ENCODE results near the gene GLI1. TPM values are rescaled to one million over a fixed set of nuclear protein-coding genes. Genes with fewer than 3 reads are reported as not detected.

Gene GLI1
- polyA plus RNA-seq, 1 donor from 2014 or later = 4.2 TPM

DNA sequence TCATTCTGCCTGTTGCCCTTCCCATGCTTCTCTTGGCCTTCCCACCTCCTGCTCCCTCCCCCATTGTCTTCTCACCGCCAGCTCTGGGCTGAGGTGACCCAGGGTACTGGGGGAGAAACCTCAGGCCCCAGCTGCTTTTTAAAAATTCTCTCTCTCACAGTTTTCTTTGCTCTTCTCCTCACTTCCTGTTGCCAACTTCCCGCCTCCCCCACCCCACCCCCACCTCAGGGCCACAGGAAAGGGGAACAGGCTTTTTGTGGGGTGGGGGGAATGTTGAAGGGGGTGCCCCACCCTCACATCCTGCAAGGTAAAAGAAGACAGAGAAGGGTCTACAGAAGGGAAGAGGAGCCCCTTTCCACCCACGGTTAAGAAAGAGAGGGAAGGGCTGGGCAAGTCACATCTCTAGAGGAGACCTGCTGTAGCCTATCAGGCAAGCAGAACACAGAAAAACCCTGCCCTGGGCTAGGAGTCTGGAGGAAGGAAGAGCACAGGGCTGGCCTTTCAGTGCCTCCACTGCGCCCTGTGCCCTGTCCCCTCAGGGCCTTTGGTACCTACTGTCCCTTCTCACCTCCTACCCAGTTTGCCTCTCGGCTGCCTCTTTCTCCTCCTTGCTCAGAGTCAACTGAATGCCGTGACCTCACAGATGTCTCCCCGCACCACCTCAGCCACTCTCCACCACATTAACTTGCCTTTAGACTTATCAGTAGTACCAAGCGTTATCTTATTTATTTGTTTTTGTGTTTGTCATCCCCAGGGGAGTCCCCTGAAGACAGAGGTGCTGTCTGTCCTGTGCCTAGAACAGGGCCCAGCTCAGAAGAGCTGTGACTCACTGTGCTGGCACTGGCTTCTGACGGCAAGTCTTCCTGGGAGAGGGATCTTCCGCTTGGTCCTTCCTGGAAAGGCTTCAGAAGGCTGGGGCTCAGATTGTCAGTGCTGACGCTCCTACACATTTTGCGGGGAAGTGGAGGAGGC lies 18.4 kb downstream of the GLI1 start:
- H3F3A ChIP-seq (ENCODE audit: insufficient read depth, low read length, poor library complexity, severe bottlenecking) = no peaks in the 10 kb centered on the region
- H4K20me1 ChIP-seq (ENCODE audit: insufficient read depth) = no peaks in the 10 kb centered on the region
- no peak overlapping the region for H3K4me2 ChIP-seq (ENCODE audit: low read length)
- TF ChIP-seq SMC3 (conservative IDR thresholded peaks at IDR 0.05; ENCODE audit: poor library complexity) (no peak), RAD21 (conservative IDR thresholded peaks at IDR 0.05) (no peak), EZH2 (IDR thresholded peaks at IDR 0.05; ENCODE audit: borderline replicate concordance, insufficient read depth, low read length, poor library complexity, severe bottlenecking) (no peak), EP300 (conservative IDR thresholded peaks at IDR 0.05; ENCODE audit: poor library complexity, severe bottlenecking) (no peak), TAF1 (IDR thresholded peaks at IDR 0.05; ENCODE audit: low read depth) (no peak), MXI1 (conservative IDR thresholded peaks at IDR 0.05; ENCODE audit: poor library complexity, severe bottlenecking) (no peak), POLR2AphosphoS5 (IDR thresholded peaks at IDR 0.05) (no peak)
- TF ChIP-seq, protein P1, sequence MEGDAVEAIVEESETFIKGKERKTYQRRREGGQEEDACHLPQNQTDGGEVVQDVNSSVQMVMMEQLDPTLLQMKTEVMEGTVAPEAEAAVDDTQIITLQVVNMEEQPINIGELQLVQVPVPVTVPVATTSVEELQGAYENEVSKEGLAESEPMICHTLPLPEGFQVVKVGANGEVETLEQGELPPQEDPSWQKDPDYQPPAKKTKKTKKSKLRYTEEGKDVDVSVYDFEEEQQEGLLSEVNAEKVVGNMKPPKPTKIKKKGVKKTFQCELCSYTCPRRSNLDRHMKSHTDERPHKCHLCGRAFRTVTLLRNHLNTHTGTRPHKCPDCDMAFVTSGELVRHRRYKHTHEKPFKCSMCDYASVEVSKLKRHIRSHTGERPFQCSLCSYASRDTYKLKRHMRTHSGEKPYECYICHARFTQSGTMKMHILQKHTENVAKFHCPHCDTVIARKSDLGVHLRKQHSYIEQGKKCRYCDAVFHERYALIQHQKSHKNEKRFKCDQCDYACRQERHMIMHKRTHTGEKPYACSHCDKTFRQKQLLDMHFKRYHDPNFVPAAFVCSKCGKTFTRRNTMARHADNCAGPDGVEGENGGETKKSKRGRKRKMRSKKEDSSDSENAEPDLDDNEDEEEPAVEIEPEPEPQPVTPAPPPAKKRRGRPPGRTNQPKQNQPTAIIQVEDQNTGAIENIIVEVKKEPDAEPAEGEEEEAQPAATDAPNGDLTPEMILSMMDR (IDR thresholded peaks at IDR 0.05; ENCODE audit: poor library complexity, severe bottlenecking) = no peak
- TF ChIP-seq, protein P2, sequence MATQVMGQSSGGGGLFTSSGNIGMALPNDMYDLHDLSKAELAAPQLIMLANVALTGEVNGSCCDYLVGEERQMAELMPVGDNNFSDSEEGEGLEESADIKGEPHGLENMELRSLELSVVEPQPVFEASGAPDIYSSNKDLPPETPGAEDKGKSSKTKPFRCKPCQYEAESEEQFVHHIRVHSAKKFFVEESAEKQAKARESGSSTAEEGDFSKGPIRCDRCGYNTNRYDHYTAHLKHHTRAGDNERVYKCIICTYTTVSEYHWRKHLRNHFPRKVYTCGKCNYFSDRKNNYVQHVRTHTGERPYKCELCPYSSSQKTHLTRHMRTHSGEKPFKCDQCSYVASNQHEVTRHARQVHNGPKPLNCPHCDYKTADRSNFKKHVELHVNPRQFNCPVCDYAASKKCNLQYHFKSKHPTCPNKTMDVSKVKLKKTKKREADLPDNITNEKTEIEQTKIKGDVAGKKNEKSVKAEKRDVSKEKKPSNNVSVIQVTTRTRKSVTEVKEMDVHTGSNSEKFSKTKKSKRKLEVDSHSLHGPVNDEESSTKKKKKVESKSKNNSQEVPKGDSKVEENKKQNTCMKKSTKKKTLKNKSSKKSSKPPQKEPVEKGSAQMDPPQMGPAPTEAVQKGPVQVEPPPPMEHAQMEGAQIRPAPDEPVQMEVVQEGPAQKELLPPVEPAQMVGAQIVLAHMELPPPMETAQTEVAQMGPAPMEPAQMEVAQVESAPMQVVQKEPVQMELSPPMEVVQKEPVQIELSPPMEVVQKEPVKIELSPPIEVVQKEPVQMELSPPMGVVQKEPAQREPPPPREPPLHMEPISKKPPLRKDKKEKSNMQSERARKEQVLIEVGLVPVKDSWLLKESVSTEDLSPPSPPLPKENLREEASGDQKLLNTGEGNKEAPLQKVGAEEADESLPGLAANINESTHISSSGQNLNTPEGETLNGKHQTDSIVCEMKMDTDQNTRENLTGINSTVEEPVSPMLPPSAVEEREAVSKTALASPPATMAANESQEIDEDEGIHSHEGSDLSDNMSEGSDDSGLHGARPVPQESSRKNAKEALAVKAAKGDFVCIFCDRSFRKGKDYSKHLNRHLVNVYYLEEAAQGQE (IDR thresholded peaks at IDR 0.05; ENCODE audit: borderline replicate concordance) = no peak
- peaks cover 79% of the 10 kb centered on the region for H3K27me3 ChIP-seq (ENCODE audit: insufficient read depth, low read depth, low read length)
- H3K4me3 ChIP-seq (ENCODE audit: low read length) = no peak overlapping the region
- no peaks in the 10 kb centered on the region for H3K79me2 ChIP-seq (replicated peaks; ENCODE audit: insufficient read depth, low read length)
- no peaks in the 10 kb centered on the region for H3K9me2 ChIP-seq (ENCODE audit: insufficient read depth, low read length)
- no peak overlapping the region for H3K9ac ChIP-seq (ENCODE audit: low read length)
- no peak overlapping the region for H3K27ac ChIP-seq (ENCODE audit: low read length)
- H3K36me3 ChIP-seq (ENCODE audit: insufficient read depth, low read length) = no peaks in the 10 kb centered on the region
- no peak overlapping the region for H2AFZ ChIP-seq (ENCODE audit: low read depth, low read length)
- H3K9me3 ChIP-seq (ENCODE audit: low read length) = no peaks in the 10 kb centered on the region

DNA sequence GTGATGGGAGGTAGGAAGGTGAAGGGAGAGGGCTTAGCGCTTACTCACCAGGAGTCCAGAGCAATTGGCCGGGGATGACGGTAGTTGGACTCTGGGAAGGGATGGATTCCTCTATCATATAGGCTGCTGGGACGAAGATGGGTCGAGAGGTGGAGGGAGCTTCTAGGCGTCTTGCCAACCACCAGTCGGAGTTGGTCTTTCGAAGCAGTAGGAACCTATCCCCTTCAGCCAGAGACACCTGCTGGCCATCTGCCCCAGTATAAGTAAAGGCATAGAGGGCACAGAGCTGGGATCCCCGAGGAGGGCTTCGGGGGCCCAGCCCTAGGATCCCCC lies 19.4 kb downstream of the GLI1 start:
- no peak for TF ChIP-seq EZH2 (IDR thresholded peaks at IDR 0.05; ENCODE audit: borderline replicate concordance, insufficient read depth, low read length, poor library complexity, severe bottlenecking)
- TF ChIP-seq MXI1 (conservative IDR thresholded peaks at IDR 0.05; ENCODE audit: poor library complexity, severe bottlenecking) = no peak
- no peak for TF ChIP-seq RAD21 (conservative IDR thresholded peaks at IDR 0.05)
- TF ChIP-seq, protein P2 (IDR thresholded peaks at IDR 0.05; ENCODE audit: borderline replicate concordance) = no peak
- H3K9me3 ChIP-seq (ENCODE audit: low read length) = no peaks in the 10 kb centered on the region
- no peak overlapping the region for H3K9ac ChIP-seq (ENCODE audit: low read length)
- no peak overlapping the region for H3K4me2 ChIP-seq (ENCODE audit: low read length)
- no peaks in the 10 kb centered on the region for H3K36me3 ChIP-seq (ENCODE audit: insufficient read depth, low read length)
- no peaks in the 10 kb centered on the region for H3K79me2 ChIP-seq (replicated peaks; ENCODE audit: insufficient read depth, low read length)
- H3K4me3 ChIP-seq (ENCODE audit: low read length) = no peak overlapping the region
- no peak overlapping the region for H2AFZ ChIP-seq (ENCODE audit: low read depth, low read length)
- H4K20me1 ChIP-seq (ENCODE audit: insufficient read depth) = no peaks in the 10 kb centered on the region
- no peaks in the 10 kb centered on the region for H3K9me2 ChIP-seq (ENCODE audit: insufficient read depth, low read length)
- no peaks in the 10 kb centered on the region for H3F3A ChIP-seq (ENCODE audit: insufficient read depth, low read length, poor library complexity, severe bottlenecking)
- H3K27me3 ChIP-seq (ENCODE audit: insufficient read depth, low read depth, low read length) = peaks cover 71% of the 10 kb centered on the region
- H3K27ac ChIP-seq (ENCODE audit: low read length) = no peak overlapping the region

Data from neural cell (in vitro differentiated cells).